GM20431 (cell line): ENCODE data around the gene CRYBA1.
"Not testable (repeated sequence)": the region's sequence is repeated elsewhere in the genome, so short reads cannot be mapped to it uniquely, and the experiment has no call there.

Experiments used
- in situ Hi-C: fragments of 300-500 bp; cut with MseI, MboI; formaldehyde crosslinking; loops from one replicate; pipeline ENCODE4 v1.15.0; 2020; ENCODE audit warnings: low sequenced_read_pairs; ENCODE audit not compliant: unreplicated experiment

Gene CRYBA1, protein sequence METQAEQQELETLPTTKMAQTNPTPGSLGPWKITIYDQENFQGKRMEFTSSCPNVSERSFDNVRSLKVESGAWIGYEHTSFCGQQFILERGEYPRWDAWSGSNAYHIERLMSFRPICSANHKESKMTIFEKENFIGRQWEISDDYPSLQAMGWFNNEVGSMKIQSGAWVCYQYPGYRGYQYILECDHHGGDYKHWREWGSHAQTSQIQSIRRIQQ

DNA sequence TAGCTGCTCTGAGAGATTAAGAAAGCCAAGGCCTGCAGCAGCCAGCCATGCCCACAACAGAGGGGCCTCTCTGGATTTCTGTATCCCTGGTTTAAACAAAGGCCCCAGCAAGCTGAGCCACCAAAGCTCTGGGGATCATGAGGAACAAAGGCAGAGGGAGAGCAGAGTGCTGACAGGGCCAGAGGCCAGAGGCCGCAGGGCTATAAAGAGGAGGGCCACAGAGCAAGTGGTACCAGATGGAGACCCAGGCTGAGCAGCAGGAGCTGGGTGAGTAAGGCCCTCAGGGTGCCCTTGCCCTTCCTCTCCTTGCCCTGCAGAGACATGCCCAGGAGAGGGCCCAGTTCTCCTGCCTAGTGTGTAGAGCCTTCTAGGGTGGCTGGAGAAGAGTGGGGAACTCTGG is at the start of gene CRYBA1:
TSS of gene CRYBA1 (plus strand) at position 232 of the 400 bp plus-strand sequence. CDS start at position 237, 5 bp downstream.
- in situ Hi-C loops: no loop called here

DNA sequence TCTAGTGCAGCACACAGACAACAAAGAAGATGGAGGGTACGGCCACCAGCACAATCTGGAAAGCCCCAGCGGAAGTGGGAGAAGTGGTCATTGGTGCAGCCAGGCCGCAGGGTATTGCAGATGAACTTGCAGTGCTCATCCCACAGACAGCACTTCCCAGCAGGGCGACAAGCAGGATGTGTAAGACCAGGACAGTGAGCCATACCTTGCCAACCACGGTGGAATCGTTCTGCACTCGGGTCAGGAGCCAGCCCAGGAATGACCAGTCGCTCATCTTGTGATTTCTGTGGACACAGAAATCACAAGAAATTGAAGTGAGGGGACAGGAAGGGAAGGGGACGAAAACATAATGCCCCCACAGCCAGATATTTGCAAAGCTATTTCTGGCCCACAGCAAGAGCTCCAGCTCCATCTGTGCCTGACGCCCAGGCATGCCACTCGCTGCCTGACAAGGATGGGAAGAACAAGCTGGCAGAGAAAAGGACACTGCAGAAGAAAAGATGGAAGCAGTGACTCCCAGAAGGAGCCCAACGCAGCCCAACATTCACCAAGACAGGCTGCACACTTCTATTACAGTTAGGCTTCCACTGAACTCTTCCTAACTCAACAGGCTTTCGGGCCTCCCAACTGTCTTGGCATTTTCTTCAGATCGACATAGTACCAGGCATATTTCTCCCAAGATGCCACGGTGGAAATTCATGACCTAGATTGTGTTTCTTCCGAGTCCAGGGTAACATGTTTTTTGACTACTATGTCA is 49.0 kb upstream of the CRYBA1 start:
- in situ Hi-C loops: no loop called here

DNA sequence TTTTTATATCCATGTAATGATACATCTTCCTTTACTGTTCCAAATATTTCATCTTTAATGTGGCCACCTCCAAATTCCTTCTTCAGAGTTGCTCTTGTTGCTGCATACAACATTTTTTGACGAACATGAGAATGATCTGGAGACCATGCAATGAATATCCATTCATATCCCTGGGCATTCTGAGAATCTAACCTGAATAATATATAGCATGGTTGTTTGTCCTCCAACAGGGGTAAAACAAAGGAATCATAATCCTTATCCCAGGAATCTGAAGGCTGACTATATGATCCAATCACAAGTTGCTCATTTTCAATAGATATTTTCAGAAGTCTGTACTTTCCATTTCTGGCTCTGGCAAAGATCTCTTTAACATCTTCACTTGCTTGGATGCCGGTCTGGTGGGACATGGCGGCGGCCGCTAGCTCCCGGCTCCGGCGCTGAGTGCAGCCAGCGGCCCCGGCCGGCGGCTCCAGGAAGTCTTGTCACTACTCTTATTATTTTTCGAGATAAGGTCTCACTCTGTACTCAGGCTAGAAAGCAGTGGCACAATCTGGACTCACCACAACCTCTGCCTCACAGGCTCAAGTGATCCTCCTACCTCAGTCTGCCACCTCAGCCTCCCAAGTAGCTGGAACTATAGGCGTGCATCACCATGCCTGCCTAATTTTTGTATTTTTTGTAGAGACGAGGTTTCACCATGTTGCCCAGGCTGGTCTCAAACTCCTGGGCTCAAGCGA is 42.4 kb upstream of the CRYBA1 start:
- in situ Hi-C loops: not testable (repeated sequence)

DNA sequence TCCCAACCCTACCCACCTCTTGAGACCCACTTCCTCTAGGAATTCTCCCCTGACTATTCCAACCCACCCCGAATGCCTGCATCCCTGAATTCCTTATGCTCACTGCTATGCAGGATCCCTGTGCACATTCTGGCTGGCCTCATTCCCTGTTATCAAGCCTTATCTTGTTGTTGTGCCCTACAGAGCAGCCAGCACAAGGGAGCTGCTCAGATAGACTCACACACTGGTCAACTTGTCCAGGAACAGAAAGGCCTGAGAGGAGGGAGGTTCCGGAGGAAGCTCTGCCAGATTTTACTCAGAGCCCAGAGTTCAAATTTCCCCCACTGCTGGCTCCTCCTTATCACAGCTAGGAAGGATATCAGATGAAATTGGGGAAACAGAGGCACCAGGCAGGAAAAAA is 41.6 kb upstream of the CRYBA1 start:
- in situ Hi-C loops: no loop called here

DNA sequence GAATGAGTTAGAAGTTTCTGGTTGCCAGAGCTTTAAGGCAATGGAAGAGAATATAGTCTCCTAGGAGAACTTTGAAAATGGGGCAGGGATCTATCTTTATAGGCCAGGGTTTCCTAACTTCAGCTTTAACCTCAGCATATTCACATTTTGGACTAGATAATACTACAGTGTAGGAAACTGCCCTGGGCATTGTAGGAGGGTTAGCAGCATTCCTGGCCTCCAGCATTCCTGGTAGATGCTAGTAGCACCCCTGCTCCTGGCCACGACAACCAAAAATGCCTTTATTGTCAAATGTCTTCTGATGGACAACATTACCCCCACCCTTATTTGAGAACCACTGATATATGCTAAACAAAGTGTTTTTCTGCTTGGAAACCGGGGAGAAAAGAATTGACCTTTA is 38.7 kb upstream of the CRYBA1 start:
- in situ Hi-C loops: no loop called here

DNA sequence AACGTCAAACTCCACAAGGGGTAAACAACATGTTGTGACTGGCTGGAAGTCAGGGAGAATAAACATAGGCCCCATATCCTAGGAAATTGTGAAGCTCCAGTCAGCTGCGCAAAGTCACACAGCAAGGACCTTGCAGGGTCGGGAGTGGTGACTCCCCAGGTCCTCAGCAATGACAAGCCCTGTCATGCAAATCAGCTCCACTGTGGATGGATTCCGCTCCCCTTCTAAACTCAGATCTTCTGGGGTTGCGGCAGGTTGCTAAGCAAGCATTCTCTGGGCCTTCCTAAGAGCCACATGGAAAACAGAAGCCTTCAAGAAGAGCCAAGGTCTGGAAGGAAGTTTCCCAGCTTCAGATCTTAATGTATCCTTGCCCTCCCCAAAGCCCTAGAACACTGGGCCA is 37.6 kb upstream of the CRYBA1 start:
- in situ Hi-C loops: no loop called here

DNA sequence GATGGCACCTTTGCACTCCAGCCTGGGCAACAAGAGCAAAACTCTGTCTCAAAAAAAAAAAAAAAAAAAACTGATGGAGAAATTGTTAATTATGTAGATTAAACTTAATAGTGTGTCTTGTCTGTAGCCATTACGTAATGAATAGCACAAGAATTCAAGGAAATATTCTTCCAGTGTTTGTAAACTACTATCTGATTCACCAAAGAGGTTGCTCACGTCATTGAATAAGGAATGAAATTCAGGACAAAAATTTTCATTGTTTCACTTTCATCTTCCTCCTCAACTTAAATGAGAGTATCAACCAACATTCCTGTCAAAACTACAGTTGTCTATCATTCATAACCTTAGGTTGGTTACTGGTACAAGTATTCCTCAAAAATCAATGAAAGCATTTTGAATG is 35.8 kb upstream of the CRYBA1 start:
- in situ Hi-C loops: no loop called here

DNA sequence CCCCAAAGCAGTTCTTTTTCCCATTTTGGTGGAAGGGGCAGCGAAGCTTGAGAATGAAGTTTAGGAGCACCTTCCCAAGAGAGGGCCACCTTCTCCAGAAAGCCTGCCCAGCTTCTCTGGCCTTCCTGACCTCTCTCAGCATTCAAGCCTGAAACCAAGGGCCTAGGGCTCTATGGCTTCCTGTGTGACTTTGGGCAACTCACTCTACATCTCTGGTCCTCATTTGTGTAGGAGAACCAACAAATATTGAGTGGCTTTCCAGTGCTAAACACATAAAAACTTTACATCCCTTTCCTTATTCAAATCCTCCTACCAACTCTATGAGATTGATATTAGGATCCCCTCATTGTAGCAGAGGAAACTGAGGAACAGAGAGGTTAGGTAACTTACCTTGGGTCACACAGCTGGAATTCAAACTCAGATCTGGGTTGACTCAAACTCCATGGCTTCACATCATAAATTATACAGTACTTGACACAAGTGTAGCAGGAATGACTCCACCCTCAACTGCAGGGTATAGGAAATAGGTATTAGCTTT is 34.5 kb upstream of the CRYBA1 start:
- in situ Hi-C loops: no loop called here

DNA sequence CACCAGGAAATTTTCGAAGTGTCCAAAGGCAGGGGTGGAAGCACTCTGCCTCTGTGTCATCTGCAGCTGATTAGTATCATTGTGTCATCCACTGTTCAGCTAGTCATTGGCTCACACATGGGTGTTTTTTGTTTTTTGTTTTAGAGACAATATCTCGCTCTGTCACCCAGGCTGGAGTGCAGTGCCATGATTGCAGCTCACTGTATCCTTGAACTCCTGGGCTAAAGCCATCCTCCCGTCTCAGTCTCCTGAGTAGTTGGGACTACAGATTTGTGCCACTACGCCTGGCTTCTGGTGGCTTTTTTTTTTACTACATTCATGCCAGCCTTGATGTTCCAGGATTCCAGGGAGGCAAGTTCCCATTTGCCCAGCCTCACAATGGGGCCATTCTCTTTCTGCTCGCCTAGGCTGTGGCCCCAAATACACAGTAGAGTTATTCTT is 34.0 kb upstream of the CRYBA1 start:
- in situ Hi-C loops: no loop called here

DNA sequence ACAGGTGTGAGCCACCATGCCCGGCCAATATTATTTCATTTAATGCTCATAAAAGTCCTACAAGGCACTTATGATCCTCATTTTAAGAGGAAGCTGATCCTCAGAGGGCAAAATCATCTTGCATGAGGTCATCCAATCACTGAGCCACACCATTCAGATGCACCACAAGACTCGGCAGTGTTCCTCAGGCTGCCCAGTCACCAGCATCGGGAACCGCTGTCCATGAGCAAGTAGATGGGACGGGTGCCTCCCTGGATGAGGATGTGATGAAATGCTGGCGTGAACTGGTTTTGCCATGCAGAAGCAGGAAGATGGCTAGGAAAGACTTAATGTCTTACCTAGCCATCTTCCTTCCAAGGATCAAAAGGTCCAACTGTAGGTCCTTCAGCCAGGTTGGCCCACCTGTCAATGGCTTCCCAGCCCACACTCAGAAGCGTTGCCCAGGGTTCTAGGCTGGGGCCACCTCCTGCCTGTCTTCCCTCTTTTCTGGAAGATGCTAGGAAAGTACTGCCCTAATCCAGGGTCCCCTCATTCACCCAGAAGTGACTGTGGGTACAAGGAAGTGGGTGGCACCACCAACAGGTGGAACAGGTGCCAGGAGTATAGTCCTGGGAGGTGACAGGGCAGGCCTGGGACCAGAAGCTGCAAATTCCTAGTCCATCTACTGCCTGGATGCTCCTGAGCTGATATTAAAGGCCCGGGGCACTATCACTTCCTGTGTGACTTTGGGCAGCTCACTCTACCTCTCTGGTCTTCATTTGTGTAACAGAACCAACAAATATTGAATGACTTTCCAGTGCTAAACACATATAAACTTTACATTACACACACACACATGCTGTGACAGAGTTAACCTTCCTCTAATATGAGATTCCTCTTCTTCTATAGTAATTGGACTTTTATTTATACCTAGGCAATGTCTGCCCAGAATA is 32.2 kb upstream of the CRYBA1 start:
- in situ Hi-C loops: no loop called here

DNA sequence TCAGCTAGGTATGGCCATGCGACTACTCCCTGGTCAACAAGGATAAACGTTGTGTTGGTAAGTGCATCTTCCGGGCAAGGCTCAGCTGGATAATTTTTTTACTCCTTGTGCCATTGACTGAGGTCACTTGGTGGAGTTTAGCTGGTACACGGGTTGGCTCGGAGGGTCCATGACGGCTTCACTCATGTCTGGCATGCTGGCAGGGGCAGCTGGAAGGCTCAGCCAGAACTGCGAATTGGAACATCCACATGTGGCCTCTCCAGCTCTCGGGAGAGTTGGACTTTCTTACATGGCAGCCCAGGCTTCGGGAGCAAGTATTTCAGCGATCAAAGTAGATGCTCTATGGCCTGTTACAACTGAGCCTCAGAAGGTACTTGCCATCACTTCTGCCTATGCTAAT is 31.5 kb upstream of the CRYBA1 start:
- in situ Hi-C loops: no loop called here

DNA sequence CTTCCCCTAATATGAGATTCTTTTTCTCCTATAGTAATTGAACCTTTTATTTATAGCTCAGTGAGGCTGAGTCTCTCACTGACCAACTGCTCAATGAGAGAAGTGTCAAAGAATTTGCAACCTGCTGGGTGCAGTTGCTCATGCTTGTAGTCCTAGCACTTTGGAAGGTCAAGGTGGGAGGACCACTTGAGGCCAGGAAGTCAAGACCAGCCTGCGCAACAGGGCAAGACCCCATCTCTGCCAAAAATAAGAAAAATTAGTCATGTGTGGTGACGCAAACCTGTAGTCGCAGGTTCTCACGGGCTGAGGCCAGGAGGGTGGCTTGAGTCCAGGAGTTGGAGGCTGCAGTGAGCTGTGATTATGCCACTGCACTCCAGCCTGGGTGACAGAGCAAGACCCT is 30.9 kb upstream of the CRYBA1 start:
- in situ Hi-C loops: no loop called here

DNA sequence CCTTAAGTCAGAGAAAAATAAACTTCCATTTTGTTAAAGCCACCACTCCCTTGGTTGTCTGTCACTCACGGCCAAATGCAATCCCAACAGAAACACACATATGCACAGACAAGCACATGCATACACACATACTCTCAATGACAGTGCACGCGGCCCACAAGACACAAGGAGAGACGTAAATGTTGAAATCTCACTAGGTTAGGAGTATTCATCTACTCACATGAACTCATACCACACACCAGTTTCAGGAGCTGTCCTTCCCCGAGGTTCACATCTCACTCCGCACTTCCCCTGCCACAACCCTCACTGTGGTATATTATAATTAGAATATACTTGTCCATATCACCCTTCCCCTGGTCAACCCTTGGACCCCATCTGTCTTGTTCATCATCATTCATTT is 30.5 kb upstream of the CRYBA1 start:
- in situ Hi-C loops: no loop called here

DNA sequence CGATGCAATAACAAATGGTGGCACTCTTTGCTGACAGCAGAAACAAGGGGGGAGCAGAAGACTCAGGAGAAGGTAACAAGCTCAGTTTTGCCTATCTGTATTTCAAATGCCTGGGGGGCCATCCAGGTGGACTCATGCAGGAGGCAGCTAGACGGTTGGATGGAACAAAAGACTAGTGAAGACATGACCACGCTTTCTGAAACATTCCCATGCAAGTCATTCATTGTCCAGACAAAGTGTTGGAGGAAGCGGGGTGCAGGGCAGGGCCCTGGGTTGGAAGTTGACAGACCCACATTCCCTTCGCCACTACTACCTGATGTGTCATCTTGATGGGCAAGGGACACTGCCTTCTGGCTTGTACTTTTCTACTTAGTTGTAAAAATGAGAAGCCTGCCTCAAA is 29.8 kb upstream of the CRYBA1 start:
- in situ Hi-C loops: no loop called here

DNA sequence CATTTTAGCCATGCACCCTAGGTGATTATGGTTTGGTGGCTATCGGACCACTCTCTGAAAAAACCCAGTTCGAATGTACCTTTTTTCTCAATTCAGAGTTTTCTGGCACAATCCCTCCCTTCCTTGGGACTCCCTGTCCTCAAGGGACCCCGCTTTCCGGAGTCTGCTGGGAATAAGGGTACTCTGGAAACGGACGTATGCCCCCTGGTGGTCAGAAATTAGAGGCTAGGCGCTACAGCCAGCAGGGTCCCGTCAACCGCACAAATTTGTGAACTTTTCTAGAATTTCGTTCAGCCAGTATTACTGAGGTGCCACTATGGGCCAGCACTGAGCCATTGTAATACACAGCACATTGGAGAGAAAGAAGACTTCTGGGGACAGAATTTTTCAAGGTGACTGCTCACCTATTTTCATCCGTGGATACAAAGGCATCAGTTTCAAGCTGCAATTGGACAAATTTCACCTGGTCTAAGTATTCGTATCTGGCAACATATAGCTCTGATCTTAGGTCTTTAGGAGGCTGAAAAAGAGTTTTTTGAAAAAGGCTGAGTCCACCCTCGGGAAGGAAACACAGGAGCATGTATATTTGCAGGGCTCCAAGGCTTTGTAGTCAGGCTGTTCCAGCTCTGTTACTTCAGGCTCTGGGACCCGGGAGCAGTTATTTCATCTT is 27.1 kb upstream of the CRYBA1 start:
- in situ Hi-C loops: no loop called here

DNA sequence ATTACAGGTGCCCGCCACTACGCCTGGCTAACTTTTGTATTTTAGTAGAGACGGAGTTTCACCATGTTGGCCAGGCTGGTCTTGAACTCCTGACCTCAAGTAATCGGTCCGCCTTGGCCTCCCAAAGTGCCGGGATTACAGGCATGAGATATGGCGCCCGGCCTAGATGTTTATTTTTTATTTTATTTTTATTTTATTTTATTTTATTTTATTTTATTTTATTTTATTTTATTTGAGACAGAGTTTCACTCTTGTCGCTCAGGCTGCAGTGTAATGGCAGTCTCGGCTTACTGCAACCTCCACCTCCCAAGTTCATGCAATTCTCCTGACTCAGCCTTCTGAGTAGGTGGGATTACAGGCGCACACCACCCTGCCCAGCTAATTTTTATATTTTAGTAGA is 25.3 kb upstream of the CRYBA1 start:
- in situ Hi-C loops: not testable (repeated sequence)

DNA sequence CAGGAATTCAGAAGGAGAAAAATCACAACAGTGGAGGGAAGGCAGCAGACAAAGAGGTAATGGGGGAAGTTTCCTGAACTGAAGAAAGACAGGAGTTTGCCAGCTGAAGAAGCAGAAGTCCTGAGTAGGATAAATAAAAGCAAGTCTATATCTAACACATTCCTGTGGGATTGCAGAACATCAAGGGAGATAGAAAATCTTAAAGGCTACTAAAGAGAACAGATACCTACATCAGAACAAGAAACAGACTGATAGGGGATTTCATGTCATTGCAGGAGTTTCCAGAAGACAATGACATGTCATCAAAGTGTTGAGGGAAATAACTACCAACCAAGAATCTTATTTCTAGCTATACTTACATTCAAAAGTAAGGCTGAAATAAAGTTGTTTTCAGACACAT is 21.3 kb upstream of the CRYBA1 start:
- in situ Hi-C loops: no loop called here

DNA sequence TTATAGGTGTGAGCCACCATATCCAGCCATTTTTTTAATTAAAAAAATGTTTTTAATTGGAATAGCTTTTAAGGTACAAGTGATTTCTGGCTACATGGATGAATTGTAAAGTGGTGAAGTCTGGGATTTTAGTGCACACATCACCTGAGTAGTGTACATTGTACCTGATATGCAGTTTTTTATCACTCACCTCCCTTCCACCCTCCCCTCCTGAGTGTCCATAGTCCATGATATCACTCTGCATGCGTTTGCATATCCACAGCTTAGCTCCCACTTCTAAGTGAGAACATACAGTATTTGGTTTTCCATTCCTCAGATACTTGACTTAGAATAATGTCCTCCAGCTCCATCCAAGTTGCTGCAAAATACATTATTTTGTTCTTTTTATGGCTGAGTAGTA is 13.4 kb upstream of the CRYBA1 start:
- in situ Hi-C loops: no loop called here

DNA sequence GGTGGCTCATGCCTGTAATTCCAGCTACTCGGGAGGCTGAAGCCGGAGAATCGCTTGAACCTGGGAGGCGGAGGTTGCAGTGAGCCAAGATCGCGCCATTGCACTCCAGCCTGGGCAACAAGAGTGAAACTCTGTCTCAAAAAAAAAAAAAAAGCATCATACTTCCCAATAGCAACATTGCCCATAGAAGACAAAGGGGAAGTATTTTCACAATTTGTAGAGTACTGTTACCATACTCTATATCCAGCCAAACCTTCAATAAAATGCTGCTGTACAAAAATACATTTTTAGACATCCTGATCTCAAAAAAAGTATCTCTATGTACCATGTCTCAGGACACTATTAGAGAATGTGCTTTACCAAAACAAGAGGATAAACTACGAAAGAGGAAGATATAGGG is 11.7 kb upstream of the CRYBA1 start:
- in situ Hi-C loops: not testable (repeated sequence)
